Stimulated activated naive CD8-positive, alpha-beta T cell treated with anti-CD3 and anti-CD28 coated beads, Interleukin-15, amount 100 ng/mL, for 72 hours (primary cell): Measurements from ENCODE around the gene CPNE5.

Experiments
- ATAC-seq: fragments of 150-1000 bp; cut with Tn5 transposase; 2 replicates; pipeline ENCODE4 v1.10.0; 2021; ENCODE audit warnings: mild to moderate bottlenecking, moderate library complexity
- DNase-seq, 2 donors: peaks; one replicate each; pipeline ENCODE4 v3.0.0; 2021 to 2022
- H3K27ac Mint-ChIP-seq, 2 donors: one replicate each; pipeline ENCODE4 v1.8.0; 2022; ENCODE audit warnings: mild to moderate bottlenecking in 2 of 2, mixed read lengths in 2 of 2, moderate library complexity in 2 of 2
- H3K27me3 Mint-ChIP-seq: one replicate; pipeline ENCODE4 v1.8.0; 2022; ENCODE audit warnings: mixed read lengths
- H3K4me1 Mint-ChIP-seq: one replicate; pipeline ENCODE4 v1.8.0; 2022; ENCODE audit warnings: mild to moderate bottlenecking, mixed read lengths
- H3K4me3 Mint-ChIP-seq, 2 donors: one replicate each; pipeline ENCODE4 v1.8.0; 2022; ENCODE audit warnings: mild to moderate bottlenecking in 2 of 2, mixed read lengths in 2 of 2, moderate library complexity in 1 of 2
- H3K9me3 Mint-ChIP-seq, 2 donors: one replicate each; pipeline ENCODE4 v1.8.0; 2022; ENCODE audit warnings: mixed read lengths in 2 of 2

The CPNE5 gene

GRCh38 chr6:36830577-36830976 lies 8.7 kb downstream of the CPNE5 start:
- H3K4me1 Mint-ChIP-seq = peaks cover 12% of the 10 kb centered on the region
- H3K9me3 Mint-ChIP-seq = no peaks in the 10 kb centered on the region
- H3K4me3 Mint-ChIP-seq = no peak overlapping the region
- peaks cover 19% of the 10 kb centered on the region for H3K27me3 Mint-ChIP-seq
- no peak for DNase-seq
- no peak for ATAC-seq
- H3K27ac Mint-ChIP-seq = peak overlapping the region; percentile 5 to 20

- DNase-seq (no peak), ATAC-seq (no peak)
- Mint-ChIP-seq H3K9me3 (no peaks in the 10 kb centered on the region), H3K4me1 (peaks cover 12% of the 10 kb centered on the region), H3K4me3 (no peak overlapping the region), H3K27ac (no peak overlapping the region), H3K27me3 (peaks cover 15% of the 10 kb centered on the region)
These were observed 9.2 kb downstream of the CPNE5 start for GRCh38 chr6:36829919-36830544.

- ATAC-seq (peak; percentile 80), DNase-seq (peak in 1 of 2 donors; percentile 25)
- H3K27ac Mint-ChIP-seq = no peak overlapping the region
- H3K9me3 Mint-ChIP-seq = no peaks in the 10 kb centered on the region
- H3K4me1 Mint-ChIP-seq = peaks cover 12% of the 10 kb centered on the region
- peaks cover 12% of the 10 kb centered on the region for H3K27me3 Mint-ChIP-seq
- peak overlapping the region in 1 of 2 donors; percentile 34 for H3K4me3 Mint-ChIP-seq
These were observed 11.8 kb downstream of the CPNE5 start for GRCh38 chr6:36827261-36828079.

- peaks cover 12% of the 10 kb centered on the region for H3K27me3 Mint-ChIP-seq
- DNase-seq (no peak), ATAC-seq (no peak)
- no peaks in the 10 kb centered on the region for H3K9me3 Mint-ChIP-seq
- H3K27ac Mint-ChIP-seq = peak overlapping the region in 1 of 2 donors; percentile 5
- H3K4me1 Mint-ChIP-seq = peaks cover 12% of the 10 kb centered on the region
- no peak overlapping the region for H3K4me3 Mint-ChIP-seq
These were observed 12.6 kb downstream of the CPNE5 start for GRCh38 chr6:36826520-36827227.

GRCh38 chr6:36825994-36826393 lies 13.2 kb downstream of the CPNE5 start:
- peaks cover 12% of the 10 kb centered on the region for H3K27me3 Mint-ChIP-seq
- H3K4me1 Mint-ChIP-seq = peaks cover 12% of the 10 kb centered on the region
- no peak overlapping the region for H3K27ac Mint-ChIP-seq
- no peak for DNase-seq
- ATAC-seq = no peak
- no peaks in the 10 kb centered on the region for H3K9me3 Mint-ChIP-seq
- no peak overlapping the region for H3K4me3 Mint-ChIP-seq

- no peak for ATAC-seq
- H3K27ac Mint-ChIP-seq = no peak overlapping the region
- DNase-seq = no peak
- H3K9me3 Mint-ChIP-seq = no peaks in the 10 kb centered on the region
- H3K27me3 Mint-ChIP-seq = peaks cover 12% of the 10 kb centered on the region
- peaks cover 12% of the 10 kb centered on the region for H3K4me1 Mint-ChIP-seq
- H3K4me3 Mint-ChIP-seq = no peak overlapping the region
These were observed 13.8 kb downstream of the CPNE5 start for GRCh38 chr6:36825452-36825851.

- Mint-ChIP-seq H3K9me3 (no peaks in the 10 kb centered on the region), H3K27me3 (peaks cover 12% of the 10 kb centered on the region), H3K27ac (no peak overlapping the region), H3K4me3 (no peak overlapping the region), H3K4me1 (peaks cover 12% of the 10 kb centered on the region)
- DNase-seq (no peak), ATAC-seq (no peak)
These were observed 15.0 kb downstream of the CPNE5 start for GRCh38 chr6:36824253-36824652.

- ATAC-seq = no peak
- no peak overlapping the region for H3K27ac Mint-ChIP-seq
- H3K4me3 Mint-ChIP-seq = no peak overlapping the region
- H3K9me3 Mint-ChIP-seq = no peaks in the 10 kb centered on the region
- no peak for DNase-seq
- H3K27me3 Mint-ChIP-seq = peaks cover 12% of the 10 kb centered on the region
- H3K4me1 Mint-ChIP-seq = peaks cover 12% of the 10 kb centered on the region
These were observed 15.7 kb downstream of the CPNE5 start for GRCh38 chr6:36823421-36824096.

GRCh38 chr6:36822506-36823269 lies 16.6 kb downstream of the CPNE5 start:
- H3K27me3 Mint-ChIP-seq = peaks cover 10% of the 10 kb centered on the region
- H3K9me3 Mint-ChIP-seq = no peaks in the 10 kb centered on the region
- DNase-seq = no peak
- H3K4me3 Mint-ChIP-seq = no peak overlapping the region
- H3K27ac Mint-ChIP-seq = peak overlapping the region in 1 of 2 donors; percentile 8
- peaks cover 7% of the 10 kb centered on the region for H3K4me1 Mint-ChIP-seq
- ATAC-seq = no peak

- no peak overlapping the region for H3K4me3 Mint-ChIP-seq
- no peaks in the 10 kb centered on the region for H3K9me3 Mint-ChIP-seq
- no peaks in the 10 kb centered on the region for H3K4me1 Mint-ChIP-seq
- H3K27ac Mint-ChIP-seq = peak overlapping the region in 1 of 2 donors; percentile 8
- DNase-seq (no peak), ATAC-seq (no peak)
- peaks cover under 1% of the 10 kb centered on the region for H3K27me3 Mint-ChIP-seq
These were observed 17.5 kb downstream of the CPNE5 start for GRCh38 chr6:36821581-36822335.

- no peaks in the 10 kb centered on the region for H3K9me3 Mint-ChIP-seq
- DNase-seq = no peak
- H3K27ac Mint-ChIP-seq = no peak overlapping the region
- H3K4me1 Mint-ChIP-seq = no peaks in the 10 kb centered on the region
- H3K4me3 Mint-ChIP-seq = no peak overlapping the region
- no peaks in the 10 kb centered on the region for H3K27me3 Mint-ChIP-seq
- no peak for ATAC-seq
These were observed 18.3 kb downstream of the CPNE5 start for GRCh38 chr6:36820700-36821580.

- H3K4me3 Mint-ChIP-seq = no peak overlapping the region
- ATAC-seq (no peak), DNase-seq (no peak)
- H3K9me3 Mint-ChIP-seq = no peaks in the 10 kb centered on the region
- no peaks in the 10 kb centered on the region for H3K4me1 Mint-ChIP-seq
- H3K27me3 Mint-ChIP-seq = no peaks in the 10 kb centered on the region
- no peak overlapping the region for H3K27ac Mint-ChIP-seq
These were observed 20.5 kb downstream of the CPNE5 start for GRCh38 chr6:36818756-36819155.

- peak overlapping the region in 1 of 2 donors; percentile 69 for H3K27ac Mint-ChIP-seq
These were observed 21.4 kb downstream of the CPNE5 start for GRCh38 chr6:36817847-36818246.

More at GRCh38 chr6:36817847-36818246, 21.4 kb downstream of the CPNE5 start:
- no peaks in the 10 kb centered on the region for H3K4me1 Mint-ChIP-seq
- ATAC-seq (no peak), DNase-seq (no peak)
- no peaks in the 10 kb centered on the region for H3K9me3 Mint-ChIP-seq
- H3K27me3 Mint-ChIP-seq = no peaks in the 10 kb centered on the region
- no peak overlapping the region for H3K4me3 Mint-ChIP-seq
